GM12878 (cell line): Measurements from ENCODE around the gene ARHGAP26. TPM values are rescaled to one million over a fixed set of nuclear protein-coding genes. Genes with fewer than 3 reads are reported as not detected.

ENCODE experiments used
- DPF2 ChIP-seq: fragments of 450-650 bp; IDR thresholded peaks from 2 replicates; pipeline ENCODE4 v1.6.1; 2017; ENCODE audit warnings: mild to moderate bottlenecking
- ELK1 ChIP-seq: IDR thresholded peaks from 2 replicates; pipeline ENCODE4 v1.6.1; 2012; ENCODE audit warnings: low read depth, low read length, improper control_type of control experiment
- NBN ChIP-seq: fragments of 450-650 bp; IDR thresholded peaks from 2 replicates; pipeline ENCODE4 v1.6.1; 2016
- NRF1 ChIP-seq: conservative IDR thresholded peaks from 2 replicates; pipeline ENCODE4 v1.6.1; 2011; ENCODE audit warnings: mild to moderate bottlenecking, low read depth, low read length, improper control_type of control experiment
- PAX5 ChIP-seq: IDR thresholded peaks from 2 replicates; pipeline ENCODE4 v1.6.1; 2011; ENCODE audit warnings: low read depth, low read length, borderline replicate concordance
- SIN3A ChIP-seq: IDR thresholded peaks from 2 replicates; pipeline ENCODE4 v1.6.1; 2012; ENCODE audit warnings: low read depth, low read length, improper control_type of control experiment
- SP1 ChIP-seq: IDR thresholded peaks from one replicate; pipeline ENCODE4 v1.6.1; 2011; ENCODE audit warnings: low read depth, low read length
- SRF ChIP-seq, 2 experiments: IDR thresholded peaks; 2 replicates each; pipeline ENCODE4 v1.6.1; 2011; ENCODE audit warnings: low read depth in 2 of 2, low read length in 2 of 2, mild to moderate bottlenecking in 1 of 2, moderate library complexity in 1 of 2
- ZBTB40 ChIP-seq: fragments of 450-650 bp; IDR thresholded peaks from 2 replicates; pipeline ENCODE4 v1.6.1; 2016; ENCODE audit warnings: mild to moderate bottlenecking, moderate library complexity, borderline replicate concordance
- ZNF384 ChIP-seq: IDR thresholded peaks from 2 replicates; pipeline ENCODE4 v1.6.1; 2012; ENCODE audit warnings: low read depth, mild to moderate bottlenecking, low read length, improper control_type of control experiment, borderline replicate concordance
- ZZZ3 ChIP-seq: IDR thresholded peaks from 2 replicates; pipeline ENCODE4 v1.6.1; 2011; ENCODE audit warnings: low read depth; ENCODE audit not compliant: control insufficient read depth, insufficient read length
- polyA plus RNA-seq, 11 experiments: library from polyadenylated mRNA; depleted of rRNA in 4 of 11; unstranded in 6 of 11; stranded (reverse) in 5 of 11; fragments of >200 nt; fragmentation: Nextera tagmentation in 4 of 11; fragmentation: Illumina TruSeq in 1 of 11; extraction: Ambion mirVana in 4 of 11; extraction: Trizol in 1 of 11; gene quantifications; 1 replicate in 1 of 11; 2 replicates in 10 of 11; pipeline versions ENCODE4 v1.2.1 to v1.2.3, GENCODE V29; 2011 to 2016; ENCODE audit warnings: inconsistent platforms in 2 of 11, missing spikeins in 2 of 11, low read depth in 1 of 11
- total RNA-seq, 4 experiments: library from RNA; depleted of rRNA in 3 of 4; stranded (reverse); fragments of >200 nt in 3 of 4; fragmentation: Illumina TruSeq in 1 of 4; extraction: Trizol in 1 of 4; gene quantifications; 2 replicates each; pipeline versions ENCODE4 v1.2.1 to v1.2.3, GENCODE V29; 2013 to 2021

Gene ARHGAP26
- total and polyA plus RNA-seq, 10 of the 15 experiments (the other 5 are each of a cell fraction or from before 2014, with no cell fraction given), result 9.4 to 41.5 (median 19.3) TPM

GRCh38 chr5:143008809-143009521 is 238.8 kb downstream of the ARHGAP26 start (continued):
- peak; percentile 46; the same call in 1 of the 2 replicates for TF ChIP-seq ZBTB40
- TF ChIP-seq ZZZ3, result no peak
- TF ChIP-seq SP1, result peak; percentile 81
- no peak for TF ChIP-seq SIN3A
- TF ChIP-seq NRF1, result no peak
- TF ChIP-seq SRF (IDR thresholded peaks at IDR 0.05; ENCODE audit: low read depth in 2 of 2, low read length in 2 of 2), result 0 out of 4 replicates have a peak, but pooled peaks have one; percentile 13 to 16
- TF ChIP-seq PAX5, result peak; percentile 98
- TF ChIP-seq DPF2, result peak; percentile 99
- no peak for TF ChIP-seq ZNF384
- TF ChIP-seq NBN, result peak; percentile 99
- TF ChIP-seq ELK1, result no peak
- TF ChIP-seq, all 136 proteins: peak for 75
